Stimulated activated memory B cell treated with anti-CD40 and anti-IgM and Interleukin-4, amounts not matched to agents 10 μg/mL and 1 μg/mL and 100 μg/mL, for 72 hours (primary cell): ENCODE measurements around the gene MYO18B.

Source experiments
- ATAC-seq: fragments of 150-1000 bp; cut with Tn5 transposase; 2 replicates; pipeline ENCODE4 v1.10.0; 2021
- H3K27ac Mint-ChIP-seq: one replicate; pipeline ENCODE4 v1.8.0; 2022; ENCODE audit warnings: mild to moderate bottlenecking, mixed read lengths
- H3K27me3 Mint-ChIP-seq: one replicate; pipeline ENCODE4 v1.8.0; 2022; ENCODE audit warnings: mixed read lengths
- H3K36me3 Mint-ChIP-seq: one replicate; pipeline ENCODE4 v1.8.0; 2022; ENCODE audit warnings: mixed read lengths
- H3K4me1 Mint-ChIP-seq: one replicate; pipeline ENCODE4 v1.8.0; 2022; ENCODE audit warnings: mixed read lengths
- H3K4me3 Mint-ChIP-seq: one replicate; pipeline ENCODE4 v1.8.0; 2022; ENCODE audit warnings: mild to moderate bottlenecking, moderate library complexity, mixed read lengths
- H3K9me3 Mint-ChIP-seq: one replicate; pipeline ENCODE4 v1.8.0; 2022; ENCODE audit warnings: mixed read lengths

MYO18B gene

DNA sequence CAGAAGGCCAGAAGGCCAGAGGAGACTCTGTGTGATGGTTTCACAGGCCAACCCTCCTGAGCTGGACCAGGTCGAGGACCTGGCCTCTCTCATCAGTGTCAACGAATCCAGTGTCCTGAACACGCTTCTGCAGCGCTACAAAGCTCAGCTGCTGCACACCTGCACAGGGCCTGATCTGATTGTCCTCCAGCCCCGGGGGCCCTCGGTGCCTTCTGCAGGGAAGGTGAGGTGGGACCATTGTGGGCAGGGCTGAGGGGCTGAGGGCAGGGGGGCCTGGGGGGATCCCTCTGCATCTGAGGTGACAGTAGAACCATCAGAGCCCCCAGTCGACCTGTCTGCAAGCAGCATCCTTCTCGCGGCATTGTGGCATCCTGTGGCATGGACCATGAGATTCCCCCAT lies 30.3 kb downstream of the MYO18B start:
- H3K9me3 Mint-ChIP-seq, result no peaks in the 10 kb centered on the region
- no peaks in the 10 kb centered on the region for H3K36me3 Mint-ChIP-seq
- peaks cover 34% of the 10 kb centered on the region for H3K27me3 Mint-ChIP-seq
- no peak overlapping the region for H3K27ac Mint-ChIP-seq
- peaks cover 18% of the 10 kb centered on the region for H3K4me1 Mint-ChIP-seq
- ATAC-seq, result no peak
- H3K4me3 Mint-ChIP-seq, result no peak overlapping the region

DNA sequence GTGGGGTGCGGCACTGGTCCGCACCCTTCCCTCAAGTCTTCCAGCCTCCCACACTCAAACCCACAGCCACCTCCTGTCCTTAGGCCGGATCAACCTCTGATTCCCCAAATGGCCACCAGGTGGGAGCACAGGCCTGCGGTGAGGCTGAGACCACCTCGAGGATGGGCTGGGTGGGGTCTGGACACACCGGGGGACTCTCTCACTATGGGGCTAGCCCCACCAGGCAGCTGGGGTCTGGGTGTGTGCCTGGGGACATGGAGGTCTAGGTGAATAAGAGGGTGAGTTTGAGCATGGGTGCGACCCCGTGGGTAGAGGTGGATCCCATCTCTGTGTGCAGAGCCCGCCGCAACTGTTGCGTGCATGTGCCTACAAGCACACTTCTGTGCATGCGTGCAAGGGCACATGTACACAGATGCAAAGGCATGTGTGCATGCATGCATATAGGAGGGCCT lies 32.6 kb downstream of the MYO18B start:
- H3K9me3 Mint-ChIP-seq, result no peaks in the 10 kb centered on the region
- ATAC-seq, result no peak
- peaks cover 8% of the 10 kb centered on the region for H3K4me1 Mint-ChIP-seq
- H3K27me3 Mint-ChIP-seq, result peaks cover 22% of the 10 kb centered on the region
- no peak overlapping the region for H3K4me3 Mint-ChIP-seq
- H3K36me3 Mint-ChIP-seq, result no peaks in the 10 kb centered on the region
- H3K27ac Mint-ChIP-seq, result no peak overlapping the region

GRCh38 chr22:25775531-25775930 lies 33.5 kb downstream of the MYO18B start:
- peaks cover 22% of the 10 kb centered on the region for H3K27me3 Mint-ChIP-seq
- ATAC-seq, result no peak
- peaks cover 8% of the 10 kb centered on the region for H3K4me1 Mint-ChIP-seq
- H3K9me3 Mint-ChIP-seq, result no peaks in the 10 kb centered on the region
- no peaks in the 10 kb centered on the region for H3K36me3 Mint-ChIP-seq
- no peak overlapping the region for H3K4me3 Mint-ChIP-seq
- no peak overlapping the region for H3K27ac Mint-ChIP-seq

DNA sequence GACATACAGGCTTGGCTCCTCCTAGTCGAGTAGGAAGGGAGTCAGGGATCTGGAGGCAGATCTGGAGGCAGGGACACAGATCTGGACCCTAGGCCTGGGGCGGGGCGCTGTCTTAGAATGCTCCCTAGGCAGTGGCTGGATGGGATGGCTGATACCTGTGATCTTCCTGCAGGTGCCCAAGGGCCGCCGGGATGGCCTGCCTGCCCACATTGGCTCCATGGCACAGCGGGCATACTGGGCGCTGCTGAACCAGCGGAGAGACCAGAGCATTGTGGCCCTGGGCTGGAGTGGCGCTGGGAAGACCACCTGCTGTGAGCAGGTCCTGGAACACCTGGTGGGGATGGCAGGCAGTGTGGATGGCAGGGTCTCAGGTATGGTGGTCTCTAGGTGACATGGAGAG lies 35.4 kb downstream of the MYO18B start:
- ATAC-seq, result no peak
- H3K27me3 Mint-ChIP-seq, result peaks cover 32% of the 10 kb centered on the region
- no peak overlapping the region for H3K4me3 Mint-ChIP-seq
- no peaks in the 10 kb centered on the region for H3K9me3 Mint-ChIP-seq
- peaks cover 8% of the 10 kb centered on the region for H3K4me1 Mint-ChIP-seq
- no peak overlapping the region for H3K27ac Mint-ChIP-seq
- H3K36me3 Mint-ChIP-seq, result no peaks in the 10 kb centered on the region

GRCh38 chr22:25777870-25778269 lies 35.9 kb downstream of the MYO18B start:
- peaks cover 4% of the 10 kb centered on the region for H3K4me1 Mint-ChIP-seq
- H3K4me3 Mint-ChIP-seq, result no peak overlapping the region
- H3K9me3 Mint-ChIP-seq, result no peaks in the 10 kb centered on the region
- no peak overlapping the region for H3K27ac Mint-ChIP-seq
- no peaks in the 10 kb centered on the region for H3K36me3 Mint-ChIP-seq
- H3K27me3 Mint-ChIP-seq, result peaks cover 29% of the 10 kb centered on the region
- no peak for ATAC-seq

GRCh38 chr22:25779426-25779825 lies 37.4 kb downstream of the MYO18B start:
- no peak for ATAC-seq
- H3K36me3 Mint-ChIP-seq, result no peaks in the 10 kb centered on the region
- no peak overlapping the region for H3K27ac Mint-ChIP-seq
- no peaks in the 10 kb centered on the region for H3K9me3 Mint-ChIP-seq
- H3K4me3 Mint-ChIP-seq, result no peak overlapping the region
- no peaks in the 10 kb centered on the region for H3K4me1 Mint-ChIP-seq
- H3K27me3 Mint-ChIP-seq, result peaks cover 23% of the 10 kb centered on the region

DNA sequence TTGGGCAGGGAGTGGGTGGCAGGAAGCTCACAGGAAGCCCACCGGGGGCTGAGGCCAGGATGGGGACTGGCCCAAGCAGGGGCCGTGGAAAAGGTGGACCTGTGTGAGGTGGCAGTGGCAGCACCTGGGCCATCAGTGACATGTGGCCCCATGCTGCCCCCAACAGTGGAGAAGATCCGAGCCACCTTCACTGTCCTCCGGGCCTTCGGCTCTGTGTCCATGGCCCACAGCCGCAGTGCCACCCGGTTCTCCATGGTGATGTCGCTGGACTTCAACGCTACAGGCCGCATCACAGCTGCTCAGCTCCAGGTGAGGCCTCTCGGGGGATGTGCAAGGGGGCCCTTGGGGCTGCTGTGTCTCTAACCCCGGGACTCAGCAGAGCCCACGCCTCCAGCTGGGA lies 37.9 kb downstream of the MYO18B start:
- Mint-ChIP-seq H3K27ac (no peak overlapping the region), H3K27me3 (peaks cover 23% of the 10 kb centered on the region), H3K4me1 (no peaks in the 10 kb centered on the region), H3K4me3 (no peak overlapping the region), H3K36me3 (no peaks in the 10 kb centered on the region), H3K9me3 (no peaks in the 10 kb centered on the region)
- no peak for ATAC-seq

DNA sequence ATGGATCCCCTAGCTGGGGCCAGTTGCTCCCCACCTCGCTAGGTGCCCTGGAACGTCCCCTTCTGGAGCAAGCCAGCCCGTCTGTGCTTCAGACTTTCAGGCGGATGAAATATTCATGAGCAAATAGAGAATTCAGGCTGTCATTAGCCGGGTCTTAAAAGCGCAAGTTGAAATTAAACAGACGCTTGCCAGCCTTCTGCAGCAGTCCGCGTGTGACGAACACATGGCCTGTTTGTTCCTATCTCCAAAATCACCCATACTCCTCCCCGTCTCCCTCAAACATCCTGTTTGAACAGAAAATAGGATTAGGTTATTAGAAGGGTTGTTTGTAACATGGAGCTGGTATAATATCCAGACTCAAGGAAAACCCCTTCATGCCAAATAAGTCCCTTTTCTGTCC lies 38.7 kb downstream of the MYO18B start:
- no peak overlapping the region for H3K4me3 Mint-ChIP-seq
- H3K4me1 Mint-ChIP-seq, result no peaks in the 10 kb centered on the region
- H3K27me3 Mint-ChIP-seq, result peaks cover 31% of the 10 kb centered on the region
- no peak overlapping the region for H3K27ac Mint-ChIP-seq
- H3K9me3 Mint-ChIP-seq, result no peaks in the 10 kb centered on the region
- ATAC-seq, result no peak
- H3K36me3 Mint-ChIP-seq, result no peaks in the 10 kb centered on the region

GRCh38 chr22:25781801-25782200 lies 39.8 kb downstream of the MYO18B start:
- H3K27ac Mint-ChIP-seq, result no peak overlapping the region
- H3K4me1 Mint-ChIP-seq, result no peaks in the 10 kb centered on the region
- H3K27me3 Mint-ChIP-seq, result peaks cover 31% of the 10 kb centered on the region
- ATAC-seq, result no peak
- no peaks in the 10 kb centered on the region for H3K9me3 Mint-ChIP-seq
- H3K4me3 Mint-ChIP-seq, result no peak overlapping the region
- H3K36me3 Mint-ChIP-seq, result no peaks in the 10 kb centered on the region

DNA sequence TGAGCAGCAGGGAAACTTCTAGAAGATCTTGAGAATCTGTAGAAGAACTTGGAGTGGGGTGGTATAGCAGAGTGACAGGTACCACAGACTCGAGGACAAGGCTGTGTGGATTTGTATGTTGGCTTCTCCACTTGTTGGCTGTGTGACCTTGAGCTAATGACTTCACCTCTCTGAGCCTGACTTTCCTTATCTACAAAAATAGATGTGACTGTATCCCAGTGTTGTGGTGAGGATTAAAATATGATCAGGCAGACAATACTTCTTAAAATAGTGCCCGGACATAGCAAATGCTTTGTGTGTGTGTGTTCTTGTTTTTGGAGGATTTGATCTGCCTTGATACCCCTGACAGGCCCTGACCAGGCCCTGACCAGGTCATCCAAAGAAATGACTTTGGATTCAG lies 40.8 kb downstream of the MYO18B start:
- Mint-ChIP-seq H3K4me3 (no peak overlapping the region), H3K27ac (no peak overlapping the region), H3K27me3 (peaks cover 31% of the 10 kb centered on the region), H3K9me3 (no peaks in the 10 kb centered on the region), H3K4me1 (no peaks in the 10 kb centered on the region), H3K36me3 (no peaks in the 10 kb centered on the region)
- no peak for ATAC-seq

DNA sequence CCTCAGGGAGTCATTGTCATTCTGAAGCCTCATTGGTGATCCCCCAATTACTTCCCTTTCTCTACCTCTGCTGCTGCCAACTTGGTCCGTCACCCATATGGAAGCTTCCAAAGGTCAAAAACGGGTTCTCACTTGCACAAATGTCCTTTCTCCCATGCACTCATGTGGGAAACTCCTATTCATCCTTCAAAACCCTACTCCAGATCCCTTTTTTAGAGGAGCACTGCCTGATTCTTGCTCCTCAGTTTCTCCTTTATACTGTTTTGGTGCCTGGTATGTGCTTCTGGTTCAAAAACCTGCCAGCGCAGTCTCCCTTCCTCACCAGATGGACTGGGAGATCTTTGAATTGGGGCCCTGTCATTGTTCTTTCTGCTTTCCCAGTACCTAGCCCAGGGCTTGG lies 41.9 kb downstream of the MYO18B start:
- no peaks in the 10 kb centered on the region for H3K36me3 Mint-ChIP-seq
- peaks cover 31% of the 10 kb centered on the region for H3K27me3 Mint-ChIP-seq
- no peaks in the 10 kb centered on the region for H3K4me1 Mint-ChIP-seq
- no peaks in the 10 kb centered on the region for H3K9me3 Mint-ChIP-seq
- ATAC-seq, result no peak
- no peak overlapping the region for H3K4me3 Mint-ChIP-seq
- no peak overlapping the region for H3K27ac Mint-ChIP-seq

DNA sequence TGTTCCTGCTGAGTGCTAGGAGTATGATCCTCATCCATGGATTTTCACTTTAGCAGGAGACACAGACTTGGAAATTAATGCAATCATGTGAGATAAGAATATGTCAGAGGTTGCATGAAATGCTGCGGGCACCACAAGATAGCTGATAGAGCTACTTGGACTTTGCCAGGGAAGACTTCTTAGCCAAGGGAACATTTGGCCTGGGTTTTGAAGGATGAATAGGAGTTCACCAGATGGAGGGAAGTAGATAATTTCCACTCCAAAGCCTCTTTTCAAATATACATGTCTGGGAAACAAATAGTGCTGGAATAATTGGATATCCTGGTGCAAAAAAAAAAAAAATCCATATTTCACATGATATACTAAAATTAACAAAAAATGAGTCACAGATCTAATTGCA lies 44.2 kb downstream of the MYO18B start:
- H3K4me1 Mint-ChIP-seq, result no peaks in the 10 kb centered on the region
- H3K4me3 Mint-ChIP-seq, result no peak overlapping the region
- H3K27ac Mint-ChIP-seq, result no peak overlapping the region
- peaks cover 26% of the 10 kb centered on the region for H3K27me3 Mint-ChIP-seq
- no peaks in the 10 kb centered on the region for H3K36me3 Mint-ChIP-seq
- no peaks in the 10 kb centered on the region for H3K9me3 Mint-ChIP-seq
- no peak for ATAC-seq

DNA sequence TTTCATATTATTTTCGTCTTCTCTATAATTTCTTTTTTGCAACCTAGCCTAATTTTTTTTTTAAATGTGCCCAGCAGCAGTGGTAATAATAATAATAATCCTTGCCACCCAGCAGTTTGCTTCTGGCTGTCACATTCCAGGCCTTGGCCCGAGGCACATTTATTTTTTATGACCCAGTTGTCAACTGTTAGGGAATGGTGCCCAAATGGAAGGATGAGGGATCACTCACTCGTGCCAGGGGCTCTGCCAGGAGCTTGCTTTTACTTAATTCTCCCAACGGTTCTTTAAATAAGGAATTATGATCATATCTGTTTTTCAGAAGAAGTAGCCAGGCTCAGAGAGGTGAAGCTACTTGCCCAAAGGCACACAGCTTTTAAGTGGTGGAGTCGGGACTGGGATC lies 49.6 kb downstream of the MYO18B start:
- Mint-ChIP-seq H3K4me1 (no peaks in the 10 kb centered on the region), H3K36me3 (no peaks in the 10 kb centered on the region), H3K27me3 (no peaks in the 10 kb centered on the region), H3K27ac (no peak overlapping the region), H3K9me3 (no peaks in the 10 kb centered on the region), H3K4me3 (no peak overlapping the region)
- ATAC-seq, result no peak

DNA sequence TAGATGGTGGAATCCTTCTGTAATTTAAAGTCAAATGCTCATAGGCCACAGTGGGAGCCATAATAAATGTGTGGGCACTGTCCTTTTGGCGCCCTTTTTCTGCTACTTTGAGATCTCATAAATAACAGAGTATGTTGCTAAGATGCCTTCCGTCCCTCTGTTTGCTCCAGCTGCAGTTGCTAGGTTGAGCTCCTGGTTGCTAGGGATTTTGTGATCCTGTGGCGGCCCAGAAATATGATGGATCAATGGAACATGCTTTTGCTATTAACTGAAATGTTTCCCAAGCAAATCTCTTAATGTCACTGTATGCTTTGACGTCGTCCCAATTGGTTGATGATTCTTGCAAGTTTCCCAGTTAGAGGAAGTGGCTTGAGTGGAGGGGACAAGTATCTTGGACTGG lies 53.5 kb downstream of the MYO18B start:
- ATAC-seq, result no peak
- Mint-ChIP-seq H3K4me3 (no peak overlapping the region), H3K27ac (no peak overlapping the region), H3K9me3 (no peaks in the 10 kb centered on the region), H3K4me1 (no peaks in the 10 kb centered on the region), H3K36me3 (no peaks in the 10 kb centered on the region), H3K27me3 (peaks cover 14% of the 10 kb centered on the region)

- Mint-ChIP-seq H3K4me1 (no peaks in the 10 kb centered on the region), H3K36me3 (no peaks in the 10 kb centered on the region), H3K27ac (no peak overlapping the region), H3K9me3 (no peaks in the 10 kb centered on the region), H3K4me3 (no peak overlapping the region), H3K27me3 (peaks cover 14% of the 10 kb centered on the region)
- ATAC-seq, result no peak
Measured at GRCh38 chr22:25797498-25798290, 55.7 kb downstream of the MYO18B start.

- Mint-ChIP-seq H3K4me3 (no peak overlapping the region), H3K27me3 (peaks cover 22% of the 10 kb centered on the region), H3K9me3 (no peaks in the 10 kb centered on the region), H3K4me1 (no peaks in the 10 kb centered on the region), H3K36me3 (no peaks in the 10 kb centered on the region), H3K27ac (no peak overlapping the region)
- no peak for ATAC-seq
Measured at GRCh38 chr22:25800766-25801165, 58.8 kb downstream of the MYO18B start.
